IMR-90 (cell line): Measurements from ENCODE around the gene STARD8.
A peak's percentile ranks its signal among the peaks of the same experiment; 100 is the strongest.

ENCODE experiments used
- BHLHE40 ChIP-seq: fragments of 150-350 bp; IDR thresholded peaks from 2 replicates; pipeline ENCODE4 v1.6.1; 2016; ENCODE audit warnings: mild to moderate bottlenecking, low read depth, low read length
- CTCF ChIP-seq: conservative IDR thresholded peaks from 2 replicates; pipeline ENCODE4 v1.5.1; 2012; ENCODE audit warnings: mild to moderate bottlenecking, low read depth, low read length, improper control_type of control experiment
- FOS ChIP-seq: fragments of 150-350 bp; IDR thresholded peaks from 2 replicates; pipeline ENCODE4 v1.6.1; 2016; ENCODE audit warnings: low read depth, low read length
- MAZ ChIP-seq: IDR thresholded peaks from 2 replicates; pipeline ENCODE4 v1.6.1; 2012; ENCODE audit warnings: low read depth, mild to moderate bottlenecking, low read length, improper control_type of control experiment, moderate library complexity, borderline replicate concordance
- POLR2A ChIP-seq: IDR thresholded peaks from 2 replicates; pipeline ENCODE4 v1.6.1; 2012; ENCODE audit warnings: mild to moderate bottlenecking, low read depth, low read length

DNA sequence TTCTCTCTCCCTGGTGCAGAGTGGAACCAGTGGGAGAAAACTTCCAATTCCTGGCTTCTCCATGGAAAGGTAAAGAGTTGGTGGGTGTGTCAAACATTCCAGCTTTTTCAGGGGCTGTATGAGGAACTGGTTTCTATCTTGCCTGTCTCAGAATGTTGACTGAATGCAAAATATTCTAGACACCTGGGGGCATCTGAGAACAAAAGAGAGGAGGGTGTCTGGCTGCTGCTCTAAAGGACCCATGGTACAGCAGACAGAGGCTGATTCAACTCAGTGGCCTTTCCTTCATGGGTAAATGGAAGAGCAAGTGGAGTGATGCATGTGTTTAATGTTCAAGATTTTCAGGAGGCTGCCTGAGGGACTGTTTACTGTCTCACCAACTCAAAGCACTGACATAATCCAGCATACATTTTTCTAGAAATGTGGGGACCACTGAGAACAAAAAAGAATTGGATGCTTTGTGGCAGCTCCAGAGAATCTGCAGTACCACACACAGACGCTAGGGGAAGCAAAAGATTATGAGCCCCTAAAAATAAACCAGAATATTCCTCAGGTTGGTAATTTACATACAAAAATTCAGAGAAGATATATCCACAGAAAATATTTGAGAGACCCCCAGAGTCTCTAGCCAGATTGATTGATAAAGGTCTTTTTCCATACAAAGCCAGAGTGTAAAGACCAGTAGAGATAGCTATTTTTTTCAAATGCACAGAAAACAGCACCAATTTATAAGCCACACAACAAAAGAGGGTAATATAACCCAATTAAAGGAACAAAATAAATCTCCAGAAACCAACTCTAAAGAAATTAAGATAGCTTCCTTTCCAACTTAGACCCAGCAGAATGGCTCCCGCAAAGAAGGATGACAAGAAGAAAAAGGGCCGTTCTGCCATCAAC lies 48.0 kb upstream of the STARD8 start:
- TF ChIP-seq POLR2A (no peak), CTCF (peak; percentile 66), BHLHE40 (no peak), FOS (no peak), MAZ (no peak)
